ENCODE measurements around the gene UMAD1.

- TF ChIP-seq POLR2AphosphoS5 (IDR thresholded peaks at IDR 0.05; ENCODE audit: low read depth, low read length) (no peak), POLR2A (IDR thresholded peaks at IDR 0.05; ENCODE audit: low read depth, low read length) (no peak), TAF1 (IDR thresholded peaks at IDR 0.05; ENCODE audit: borderline replicate concordance, low read depth, low read length) (no peak)
Measured at GRCh38 chr7:7773334-7774309, 133.1 kb downstream of the UMAD1 start.
